Measurements from ENCODE around the gene WBP1.
"Not testable (repeated sequence)": the region's sequence is repeated elsewhere in the genome, so short reads cannot be mapped to it uniquely, and the experiment has no call there.

WBP1 gene

GRCh38 chr2:74464406-74464805, 6.2 kb downstream of the WBP1 start:
- H3K4me3 ChIP-seq (ENCODE audit: low read depth, low read length): peak overlapping the region; percentile 86
- no peak for TF ChIP-seq CTCF (IDR thresholded peaks at IDR 0.05; ENCODE audit: low read depth, low read length, missing control alignments)

GRCh38 chr2:74470742-74471141, 12.5 kb downstream of the WBP1 start:
- DNase-seq (ENCODE audit: low read depth); H3K4me3 ChIP-seq (ENCODE audit: low read depth, low read length): not testable (repeated sequence)

More at GRCh38 chr2:74464406-74464805, 6.2 kb downstream of the WBP1 start:
- no peak for DNase-seq (ENCODE audit: low read depth)

GRCh38 chr2:74471332-74472065, 13.3 kb downstream of the WBP1 start:
- DNase-seq (ENCODE audit: low read depth): no peak
- no peak for TF ChIP-seq CTCF (IDR thresholded peaks at IDR 0.05; ENCODE audit: low read depth, low read length, missing control alignments)
- peak overlapping the region; percentile 79 for H3K4me3 ChIP-seq (ENCODE audit: low read depth, low read length)

GRCh38 chr2:74472086-74472944, 14.1 kb downstream of the WBP1 start, which contains the start of gene MRPL53:
MRPL53 (minus strand) TSS chr2:74472680; CDS start chr2:74472660, 20 bp downstream.
- peak; percentile 92 for DNase-seq (ENCODE audit: low read depth)
- TF ChIP-seq CTCF (IDR thresholded peaks at IDR 0.05; ENCODE audit: low read depth, low read length, missing control alignments): no peak
- peak within 1 kb of the TSS; percentile 79 for H3K4me3 ChIP-seq (ENCODE audit: low read depth, low read length)

- DNase-seq (ENCODE audit: low read depth): no peak
- no peak for TF ChIP-seq CTCF (IDR thresholded peaks at IDR 0.05; ENCODE audit: low read depth, low read length, missing control alignments)
- H3K4me3 ChIP-seq (ENCODE audit: low read depth, low read length): peak overlapping the region; percentile 79
Observed at GRCh38 chr2:74472945-74473258, 14.7 kb downstream of the WBP1 start.

GRCh38 chr2:74474481-74474880, 16.2 kb downstream of the WBP1 start:
- no peak for DNase-seq (ENCODE audit: low read depth)
- no peak for TF ChIP-seq CTCF (IDR thresholded peaks at IDR 0.05; ENCODE audit: low read depth, low read length, missing control alignments)
- H3K4me3 ChIP-seq (ENCODE audit: low read depth, low read length): no peak overlapping the region

- peak; percentile 55 for TF ChIP-seq CTCF (IDR thresholded peaks at IDR 0.05; ENCODE audit: low read depth, low read length, missing control alignments)
- H3K4me3 ChIP-seq (ENCODE audit: low read depth, low read length): no peak overlapping the region
- DNase-seq (ENCODE audit: low read depth): no peak
Observed at GRCh38 chr2:74474899-74475298, 16.7 kb downstream of the WBP1 start.

Data from GM12864 (cell line).